ENCODE measurements around the gene MGMT. TPM values are rescaled to one million over a fixed set of nuclear protein-coding genes. Genes with fewer than 3 reads are reported as not detected.

The MGMT gene
- total and polyA plus RNA-seq, 9 of the 15 experiments (the other 6 are each of a cell fraction or from before 2014, with no cell fraction given) = 0.03 to 0.29 (median 0.11) TPM; not detected in 4

GRCh38 chr10:129768437-129769355 is 301.7 kb downstream of the MGMT start:
- no peak overlapping the region for H3K4me2 ChIP-seq (ENCODE audit: insufficient read depth, low read length)
- H3K4me1 ChIP-seq (replicated peaks in 1 of 2; ENCODE audit: control insufficient read depth in 2 of 2, insufficient read depth in 2 of 2, low read length in 2 of 2) = no peaks in the 10 kb centered on the region; a peak in 1 of 5 replicates
- ChIA-PET POLR2A (no interaction called here), CTCF (ENCODE audit: low intra/inter-chr PET ratio) (no interaction called here)
- H3K27ac ChIP-seq (ENCODE audit: extremely low read depth, low read depth, low read length) = no peak overlapping the region
- no peak overlapping the region for H2AFZ ChIP-seq (ENCODE audit: low read depth, low read length)
- FAIRE-seq (no peak), ATAC-seq (no peak), DNase-seq (ENCODE audit: extremely low read depth in 1 of 4, low spot score in 3 of 4) (no peak)
- no peaks in the 10 kb centered on the region for H3K9me3 ChIP-seq (replicated peaks; ENCODE audit: control insufficient read depth, insufficient read depth, low read depth, low read length)
- no TSS peak for BruUV-seq (replicated peaks)
- H3K27me3 ChIP-seq (ENCODE audit: control insufficient read depth in 2 of 2, insufficient read depth in 2 of 2, low read length in 2 of 2) = peaks cover 0 to 35% of the 10 kb centered on the region in 2 experiments; a peak in 3 of 5 replicates
- in situ Hi-C loops (cut with MboI) = no loop called here
- TF ChIP-seq ZNF121 (CRISPR knock-in tag; conservative IDR thresholded peaks at IDR 0.05) = no peak
- no peak for TF ChIP-seq SRSF3 (IDR thresholded peaks at IDR 0.05; ENCODE audit: insufficient read depth, low read length)
- TF ChIP-seq, protein P1, sequence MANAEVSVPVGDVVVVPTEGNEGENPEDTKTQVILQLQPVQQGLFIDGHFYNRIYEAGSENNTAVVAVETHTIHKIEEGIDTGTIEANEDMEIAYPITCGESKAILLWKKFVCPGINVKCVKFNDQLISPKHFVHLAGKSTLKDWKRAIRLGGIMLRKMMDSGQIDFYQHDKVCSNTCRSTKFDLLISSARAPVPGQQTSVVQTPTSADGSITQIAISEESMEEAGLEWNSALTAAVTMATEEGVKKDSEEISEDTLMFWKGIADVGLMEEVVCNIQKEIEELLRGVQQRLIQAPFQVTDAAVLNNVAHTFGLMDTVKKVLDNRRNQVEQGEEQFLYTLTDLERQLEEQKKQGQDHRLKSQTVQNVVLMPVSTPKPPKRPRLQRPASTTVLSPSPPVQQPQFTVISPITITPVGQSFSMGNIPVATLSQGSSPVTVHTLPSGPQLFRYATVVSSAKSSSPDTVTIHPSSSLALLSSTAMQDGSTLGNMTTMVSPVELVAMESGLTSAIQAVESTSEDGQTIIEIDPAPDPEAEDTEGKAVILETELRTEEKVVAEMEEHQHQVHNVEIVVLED (CRISPR knock-in tag; IDR thresholded peaks at IDR 0.05) = no peak
- no peak for TF ChIP-seq NFIX (CRISPR knock-in tag; IDR thresholded peaks at IDR 0.05; ENCODE audit: low read depth)
- no peak for TF ChIP-seq KDM2B (CRISPR knock-in tag; IDR thresholded peaks at IDR 0.05)
- TF ChIP-seq KAT7 (CRISPR knock-in tag; IDR thresholded peaks at IDR 0.05; ENCODE audit: borderline replicate concordance) = no peak
- 0 out of 6 replicates have a peak, but pooled peaks of 2 of the 3 experiments have one; percentile 3 to 10 for TF ChIP-seq CTCF (IDR thresholded peaks at IDR 0.05 in 2 of 3, conservative IDR thresholded peaks at IDR 0.05 in 1 of 3; ENCODE audit: insufficient read depth in 2 of 3, low read depth in 1 of 3, low read length in 3 of 3)
- no peak overlapping the region for H3K9ac ChIP-seq (ENCODE audit: insufficient read depth in 1 of 2, low read depth in 2 of 2, low read length in 2 of 2)
- intact Hi-C loops (cut with micrococcal nuclease) = no loop called here
- H3K9me1 ChIP-seq (ENCODE audit: control insufficient read depth, insufficient read depth, low read length) = no peaks in the 10 kb centered on the region
- H3K4me3 ChIP-seq = no peak overlapping the region
- no peaks in the 10 kb centered on the region for H3K79me2 ChIP-seq (ENCODE audit: control insufficient read depth, insufficient read depth, low read length)
- WGBS (ENCODE audit: insufficient coverage, low coverage, missing lambda C conversion rate) = 46% methylated on average over 9 of the region's 44 CpGs
- H3K36me3 ChIP-seq (ENCODE audit: control insufficient read depth, insufficient read depth, low read length) = no peaks in the 10 kb centered on the region
- no peaks in the 10 kb centered on the region for H4K20me1 ChIP-seq (replicated peaks; ENCODE audit: control insufficient read depth, insufficient read depth, low read length)

Data from K562 (cell line).